ENCODE data around the gene PAK4.
"Not testable (repeated sequence)": the region's sequence is repeated elsewhere in the genome, so short reads cannot be mapped to it uniquely, and the experiment has no call there.

The PAK4 gene

GRCh38 chr19:39211731-39212374 lies 86.3 kb downstream of the PAK4 start:
- no peak for DNase-seq

DNA sequence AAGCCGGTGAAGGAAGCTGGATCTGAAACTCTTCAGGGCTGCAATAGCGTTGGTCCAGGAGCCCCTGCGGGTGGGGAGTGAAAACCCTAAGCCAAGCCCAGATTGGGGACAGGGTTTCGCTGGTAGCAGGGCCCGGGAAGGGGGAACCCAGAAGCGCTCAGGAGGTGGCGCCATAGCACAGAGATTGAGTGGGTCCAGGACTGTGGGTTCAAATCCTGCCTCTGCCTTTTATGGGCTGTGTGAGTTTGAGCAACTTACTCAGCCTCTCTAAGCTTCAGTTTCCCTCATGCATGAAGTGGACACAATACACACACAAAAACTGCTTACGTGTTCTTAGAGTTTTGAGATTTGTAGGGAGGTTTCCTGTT lies 86.8 kb downstream of the PAK4 start:
- peak; percentile 72 for DNase-seq

DNA sequence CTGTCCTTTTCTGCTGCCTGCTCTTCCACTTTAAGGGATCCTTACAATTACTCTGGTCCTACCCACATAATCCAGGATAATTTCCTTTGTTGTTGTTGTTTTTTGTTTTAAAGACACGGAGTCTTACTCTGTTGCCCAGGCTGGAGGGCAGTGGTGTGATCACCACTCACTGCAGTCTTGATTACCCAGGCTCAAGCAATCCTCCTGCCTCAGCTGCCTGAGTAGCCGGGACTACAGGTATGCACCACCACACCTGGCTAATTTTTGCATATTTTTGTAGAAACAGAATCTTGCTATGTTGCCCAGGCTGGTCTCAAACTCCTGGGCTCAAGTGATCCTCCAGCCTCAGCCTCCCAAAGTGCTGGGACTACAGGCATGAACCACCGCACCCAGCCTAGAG lies 89.7 kb downstream of the PAK4 start:
- DNase-seq: not testable (repeated sequence)

- no peak for DNase-seq
These were observed 91.5 kb downstream of the PAK4 start for GRCh38 chr19:39217094-39217493.

- DNase-seq: no peak
These were observed 92.8 kb downstream of the PAK4 start for GRCh38 chr19:39218230-39219007.

DNA sequence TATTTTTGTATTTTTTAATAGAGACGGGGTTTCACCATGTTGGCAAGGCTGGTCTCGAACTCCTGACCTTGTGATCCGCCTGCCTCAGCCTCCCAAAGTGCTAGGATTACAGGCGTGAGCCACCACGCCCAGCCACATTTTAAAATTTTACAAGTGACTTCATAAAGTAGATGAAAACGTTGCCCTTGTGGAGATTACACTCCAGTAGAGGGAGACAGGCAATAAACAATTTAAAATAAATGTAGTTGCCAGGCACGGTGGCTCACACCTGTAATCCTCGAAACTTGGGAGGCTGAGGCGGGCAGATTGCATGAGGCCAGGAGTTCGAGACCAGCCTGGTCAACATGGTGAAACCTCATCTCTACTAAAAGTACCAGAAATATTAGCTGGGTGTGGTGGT lies 93.5 kb downstream of the PAK4 start:
- not testable (repeated sequence) for DNase-seq

DNA sequence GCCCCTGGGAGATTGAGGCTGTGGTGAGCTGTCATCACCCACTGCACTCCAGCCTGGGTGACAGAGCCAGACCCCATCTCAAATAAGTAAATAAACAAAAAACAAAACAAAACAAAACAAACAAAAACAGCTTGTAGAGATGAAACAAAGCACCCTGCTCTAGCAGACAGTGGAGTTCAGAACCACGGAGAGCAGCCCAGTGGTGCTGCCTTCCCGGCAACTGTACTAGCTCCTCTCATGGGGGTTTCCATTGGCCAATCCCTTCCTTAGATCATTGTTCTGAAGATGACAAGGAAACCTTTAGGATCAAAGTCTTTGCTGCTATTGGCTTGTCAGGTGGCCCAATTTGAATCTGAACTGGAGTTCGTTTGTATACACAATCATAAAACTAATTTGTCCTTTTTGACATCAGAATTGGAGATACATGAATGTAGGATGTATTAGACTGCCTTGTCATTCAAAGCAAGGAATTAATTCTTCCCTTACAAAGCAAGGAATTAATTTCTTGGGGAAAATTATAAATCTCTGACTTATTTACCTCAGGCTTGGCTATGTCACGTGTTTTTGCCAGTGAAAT lies 98.2 kb downstream of the PAK4 start:
- no peak for DNase-seq

GRCh38 chr19:39224910-39225309 lies 99.3 kb downstream of the PAK4 start:
- no peak for DNase-seq
